Activated CD4-positive, alpha-beta T cell treated with anti-CD3 and anti-CD28 coated beads for 48 hours (primary cell): ENCODE data around the gene DOCK4.
"Not testable (repeated sequence)": the region's sequence is repeated elsewhere in the genome, so short reads cannot be mapped to it uniquely, and the experiment has no call there.

Source experiments
- DNase-seq: peaks from one replicate; pipeline ENCODE4 v3.0.0-alpha.2; 2020

Gene DOCK4

GRCh38 chr7:111937163-111937562 lies 269.0 kb downstream of the DOCK4 start:
- no peak for DNase-seq

- DNase-seq = no peak
Measured at GRCh38 chr7:111933609-111934008, 272.6 kb downstream of the DOCK4 start.

DNA sequence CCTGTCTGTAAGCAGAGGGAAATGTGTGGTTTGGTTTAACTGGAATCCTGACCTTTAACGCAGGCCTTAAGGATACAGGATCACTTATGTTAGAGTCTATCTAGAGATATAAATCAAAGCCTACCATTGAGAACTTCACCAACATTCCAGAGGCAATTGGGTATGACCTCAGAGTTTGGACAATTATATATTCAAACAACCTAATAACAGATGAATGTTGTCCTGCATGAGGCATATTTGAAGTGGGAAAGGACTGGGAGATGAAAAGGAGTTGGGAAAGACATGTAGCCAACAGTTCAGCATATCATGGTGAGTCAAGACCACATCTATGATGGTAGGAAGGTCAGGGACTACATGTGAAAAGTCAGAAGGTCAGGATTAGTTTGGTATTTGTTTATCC lies 274.2 kb downstream of the DOCK4 start:
- no peak for DNase-seq

- no peak for DNase-seq
Measured at GRCh38 chr7:111931016-111931517, 275.1 kb downstream of the DOCK4 start.

GRCh38 chr7:111929264-111929663 lies 276.9 kb downstream of the DOCK4 start:
- no peak for DNase-seq

GRCh38 chr7:111927353-111928019 lies 278.7 kb downstream of the DOCK4 start:
- DNase-seq = no peak

DNA sequence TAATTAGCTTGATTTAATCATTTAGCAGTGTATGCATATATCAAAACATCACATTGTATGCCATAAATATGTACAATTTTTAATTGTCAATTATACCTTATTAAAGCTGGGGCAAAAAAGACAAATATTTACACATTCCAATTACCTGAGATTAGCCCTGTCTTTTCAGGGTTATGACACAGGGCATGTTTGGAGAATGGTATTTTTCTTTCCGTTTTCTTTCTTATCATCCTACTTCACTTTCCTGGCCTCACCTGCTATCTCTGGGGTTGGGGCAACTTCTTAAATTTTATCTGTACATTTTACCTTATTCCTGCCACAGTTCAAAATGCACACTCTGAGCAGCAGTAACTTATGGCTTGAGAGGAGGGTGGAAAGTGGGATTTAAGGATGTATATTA lies 285.9 kb downstream of the DOCK4 start:
- no peak for DNase-seq

GRCh38 chr7:111919631-111920179 lies 286.5 kb downstream of the DOCK4 start:
- DNase-seq = no peak

DNA sequence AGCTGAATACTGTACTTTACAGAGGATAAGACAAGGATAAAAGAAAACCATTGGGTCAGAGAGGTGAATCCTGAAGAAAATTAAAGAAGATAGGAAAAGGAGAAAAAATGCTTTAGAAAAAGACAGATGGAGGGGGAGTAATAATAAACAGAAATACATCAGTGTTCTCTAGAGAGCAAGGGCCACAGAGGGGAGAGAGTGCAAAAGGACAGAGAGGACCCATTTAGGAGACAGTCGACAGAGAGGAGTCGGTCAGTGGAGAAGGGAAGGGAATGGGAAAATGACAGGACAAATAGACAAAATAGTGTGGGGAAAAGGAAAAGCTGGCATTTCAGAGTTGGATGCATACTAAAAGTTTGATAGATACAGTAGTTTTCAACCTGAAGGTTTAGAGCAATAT lies 287.0 kb downstream of the DOCK4 start:
- no peak for DNase-seq

DNA sequence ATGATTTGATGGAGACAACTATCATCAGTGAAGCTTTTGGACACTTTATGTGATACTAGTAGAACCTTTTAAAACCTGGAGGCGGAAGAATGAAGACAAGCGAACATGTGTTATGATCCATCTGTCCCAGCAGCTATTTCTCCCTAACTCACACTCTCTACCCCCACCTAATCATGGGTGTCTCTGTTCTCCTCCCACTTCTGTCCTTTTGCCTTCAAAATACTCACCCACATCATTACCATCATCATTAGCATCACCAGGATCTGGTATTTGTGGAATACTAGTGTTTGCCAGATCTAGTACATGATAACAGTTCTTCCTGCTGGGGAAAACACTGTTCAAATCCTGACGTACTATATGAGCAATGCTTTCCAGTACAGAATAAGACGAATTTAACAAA lies 287.7 kb downstream of the DOCK4 start:
- DNase-seq = no peak

- DNase-seq = not testable (repeated sequence)
Measured at GRCh38 chr7:111917404-111917803, 288.8 kb downstream of the DOCK4 start.

DNA sequence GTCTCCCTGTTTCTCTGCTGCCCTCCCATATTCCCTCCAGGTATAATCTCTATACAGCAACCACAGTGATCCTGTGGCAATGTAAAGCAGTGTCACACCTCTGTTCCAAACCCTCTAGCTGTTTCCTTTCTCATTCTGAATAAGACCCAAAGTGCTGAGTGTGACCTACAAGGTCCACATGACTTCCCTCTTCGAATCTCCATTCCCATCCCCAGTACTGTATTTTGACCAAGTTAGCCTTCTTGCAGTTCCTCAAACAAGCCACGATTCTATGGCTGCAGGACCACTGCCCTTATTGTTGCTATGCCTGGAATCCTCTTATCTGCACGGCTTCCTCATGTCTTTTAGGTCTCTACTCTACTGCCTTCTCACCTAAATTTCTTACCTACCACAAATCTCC lies 291.9 kb downstream of the DOCK4 start:
- DNase-seq = no peak

- no peak for DNase-seq
Measured at GRCh38 chr7:111911166-111911961, 294.8 kb downstream of the DOCK4 start.

DNA sequence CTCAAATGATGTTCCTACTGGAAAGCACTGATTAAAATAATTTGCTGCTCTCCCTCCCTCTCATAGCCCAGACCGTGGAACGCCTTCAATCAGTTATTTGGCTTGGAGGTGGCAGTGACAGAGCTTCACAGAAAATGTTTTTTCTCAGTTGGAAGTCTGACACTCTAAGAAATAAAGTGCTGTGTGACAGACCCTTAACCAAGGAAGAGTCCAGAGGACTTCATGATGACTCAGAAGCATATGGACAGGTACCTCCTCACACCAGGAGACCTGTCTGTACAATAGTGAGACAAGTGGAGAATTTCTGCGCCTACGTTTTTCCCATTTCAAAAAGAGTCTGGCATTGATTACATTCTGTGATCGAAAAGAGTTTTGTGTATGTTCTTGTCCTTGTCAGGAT lies 295.5 kb downstream of the DOCK4 start:
- no peak for DNase-seq

DNA sequence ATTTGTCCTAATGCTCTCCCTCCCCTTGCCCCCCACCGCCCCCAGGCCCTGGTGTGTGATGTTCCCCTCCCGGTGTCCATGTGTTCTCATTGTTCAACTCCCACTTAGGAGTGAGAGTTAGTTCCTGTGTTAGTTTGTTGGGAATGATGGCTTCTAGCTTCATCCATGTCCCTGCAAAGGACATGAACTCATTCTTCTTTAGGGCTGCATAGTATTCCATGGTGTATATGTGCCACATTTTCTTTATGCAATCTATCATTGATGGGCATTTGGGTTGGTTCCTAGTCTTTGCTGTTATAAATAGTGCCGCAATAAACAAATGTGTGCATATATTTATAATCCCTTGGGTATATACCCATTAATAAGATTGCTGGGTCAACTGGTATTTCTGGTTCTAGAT lies 297.5 kb downstream of the DOCK4 start:
- not testable (repeated sequence) for DNase-seq

GRCh38 chr7:111903797-111904196 lies 302.4 kb downstream of the DOCK4 start:
- no peak for DNase-seq

- no peak for DNase-seq
Measured at GRCh38 chr7:111903016-111903415, 303.2 kb downstream of the DOCK4 start.

- DNase-seq = no peak
Measured at GRCh38 chr7:111900283-111900682, 305.9 kb downstream of the DOCK4 start.

- DNase-seq = no peak
Measured at GRCh38 chr7:111895049-111895448, 311.1 kb downstream of the DOCK4 start.

DNA sequence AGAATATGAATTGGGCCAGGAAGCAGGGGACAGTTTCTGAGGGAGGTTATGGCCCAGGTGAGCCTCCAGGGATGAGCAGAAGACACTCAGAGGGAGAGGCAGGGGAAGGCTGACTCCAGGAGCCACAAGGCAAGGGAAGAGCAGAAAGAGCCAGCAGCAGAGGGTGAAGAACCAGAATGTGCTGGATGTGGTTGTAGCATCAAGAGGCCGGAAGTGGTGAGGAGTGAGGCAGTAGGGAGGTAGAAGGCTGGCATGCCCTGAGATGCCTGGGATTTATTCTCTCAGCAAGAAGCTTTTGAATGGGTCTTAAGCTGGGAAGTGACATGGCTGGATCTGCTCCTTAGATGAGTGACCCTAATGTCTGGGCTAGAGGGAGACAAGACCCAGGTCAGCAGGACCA lies 311.7 kb downstream of the DOCK4 start:
- no peak for DNase-seq

- DNase-seq = no peak
Measured at GRCh38 chr7:111893190-111893589, 313.0 kb downstream of the DOCK4 start.

GRCh38 chr7:111892588-111892987 lies 313.6 kb downstream of the DOCK4 start:
- DNase-seq = no peak

DNA sequence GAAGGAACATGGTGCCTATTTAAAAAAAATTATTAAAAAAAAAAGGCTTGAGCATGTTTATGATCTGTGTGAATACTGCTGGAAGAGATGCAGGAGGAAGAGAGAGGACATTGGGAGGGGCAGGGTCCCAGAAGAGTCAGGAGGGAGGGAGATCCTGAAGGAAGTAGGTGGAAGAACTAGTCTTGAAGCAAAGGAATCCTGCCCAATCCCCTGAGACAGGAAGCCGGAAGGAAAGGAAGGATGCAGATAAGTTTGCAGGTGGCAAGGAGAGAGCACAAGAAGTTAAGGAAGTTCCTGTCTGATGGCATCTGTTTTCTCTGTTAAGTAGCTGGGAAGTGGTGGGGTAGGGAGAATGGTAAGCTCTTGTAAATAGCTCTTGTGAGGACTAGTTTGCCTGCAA lies 318.5 kb downstream of the DOCK4 start:
- no peak for DNase-seq

DNA sequence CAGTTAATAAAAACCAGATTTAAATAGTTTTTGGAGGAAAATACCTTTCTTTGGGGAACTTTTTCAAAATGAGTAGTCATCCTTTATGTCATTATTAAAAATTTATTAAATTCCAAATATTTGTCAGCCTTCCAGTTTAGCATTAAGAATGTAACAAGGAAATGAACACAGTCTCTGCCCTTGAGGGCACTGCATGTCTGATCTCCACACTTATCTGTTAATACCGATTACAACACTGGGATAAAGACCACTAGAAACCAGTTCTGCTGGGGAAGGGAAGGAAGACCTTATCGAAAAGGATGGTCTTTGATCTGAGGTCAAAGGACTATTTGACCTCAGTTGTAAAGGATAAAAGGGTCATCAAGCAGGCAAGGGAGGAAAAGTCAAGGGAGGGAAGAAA lies 320.0 kb downstream of the DOCK4 start:
- DNase-seq = no peak
